Measurements from ENCODE around the gene GNB2.

DNA sequence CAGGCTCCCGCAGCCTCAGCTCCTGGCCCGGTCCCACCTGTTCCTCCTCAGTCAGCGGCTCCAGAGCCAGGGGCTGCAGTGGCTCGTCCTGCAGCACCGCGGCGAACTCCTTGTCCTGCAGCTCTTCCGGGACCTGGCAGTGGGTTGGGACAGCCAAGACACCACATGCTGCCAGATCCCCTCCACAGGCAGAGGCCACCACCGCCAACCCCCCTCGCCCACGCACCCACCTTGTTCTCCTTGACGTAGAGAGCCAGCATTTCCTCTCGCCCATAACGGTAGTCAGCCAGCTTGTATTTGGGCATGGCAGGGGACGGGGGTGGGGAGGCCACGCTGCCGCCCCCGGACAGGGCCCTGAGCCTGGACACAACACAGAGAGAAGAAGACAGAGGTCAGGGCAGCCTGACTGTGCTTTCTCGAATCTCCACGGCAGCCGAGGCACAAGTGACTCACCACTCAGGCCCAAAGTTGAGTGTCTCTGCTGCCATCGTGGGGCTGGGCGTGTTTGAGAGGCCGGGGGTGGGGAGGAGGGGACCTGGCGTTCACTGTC is 14.3 kb downstream of the GNB2 start:
- TF ChIP-seq POLR2A (IDR thresholded peaks at IDR 0.05; ENCODE audit: low read depth, low read length) = no peak
- TF ChIP-seq POLR2AphosphoS5 (IDR thresholded peaks at IDR 0.05; ENCODE audit: low read depth, low read length) = no peak
- TF ChIP-seq TAF1 (IDR thresholded peaks at IDR 0.05; ENCODE audit: low read depth, low read length) = no peak
- no peak for TF ChIP-seq SPI1 (IDR thresholded peaks at IDR 0.05; ENCODE audit: low read depth, low read length)
- no peak for TF ChIP-seq PAX5 (IDR thresholded peaks at IDR 0.05; ENCODE audit: insufficient read depth, low read length, severe bottlenecking)
